Activated effector memory CD4-positive, alpha-beta T cell treated with anti-CD3 and anti-CD28 coated beads, Interleukin-2, amount 50 U/mL, for 16 hours (primary cell): ENCODE results near the gene RPS27L.

ENCODE experiments used
- DNase-seq: peaks from one replicate; pipeline ENCODE4 v3.0.0-alpha.2; 2020

Gene RPS27L

DNA sequence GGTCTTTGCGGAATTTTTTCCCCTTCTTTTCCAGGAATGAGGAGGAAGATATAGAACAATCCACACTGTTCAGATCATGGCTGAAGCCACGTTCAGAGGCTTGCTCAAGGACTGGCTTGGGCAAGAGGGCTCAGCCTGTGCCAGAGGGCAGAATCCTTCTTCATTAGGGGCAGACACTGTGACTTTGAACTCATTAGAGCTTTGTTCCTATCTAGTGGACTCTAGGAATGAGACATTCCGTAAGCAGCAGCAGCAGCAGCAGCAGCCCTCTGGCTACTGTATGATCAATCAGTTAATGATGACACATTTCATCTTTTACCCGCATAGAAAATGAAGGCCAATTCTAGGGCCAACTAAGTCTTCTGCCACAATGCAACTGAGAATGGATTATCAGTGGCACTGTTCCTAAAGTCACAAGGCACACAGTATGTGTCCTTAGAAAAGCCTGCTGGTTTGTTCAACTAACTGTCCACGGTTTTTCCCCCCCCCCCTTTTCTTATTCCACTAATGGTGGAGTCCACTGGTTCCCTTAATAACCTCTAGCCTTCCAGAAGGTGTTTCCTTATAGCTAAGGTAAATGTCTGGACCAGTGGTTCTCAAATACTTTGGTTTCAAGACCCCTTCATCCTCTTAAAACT is 30.4 kb upstream of the RPS27L start:
- DNase-seq, result no peak

GRCh38 chr15:63186065-63186464 is 28.8 kb upstream of the RPS27L start:
- no peak for DNase-seq

DNA sequence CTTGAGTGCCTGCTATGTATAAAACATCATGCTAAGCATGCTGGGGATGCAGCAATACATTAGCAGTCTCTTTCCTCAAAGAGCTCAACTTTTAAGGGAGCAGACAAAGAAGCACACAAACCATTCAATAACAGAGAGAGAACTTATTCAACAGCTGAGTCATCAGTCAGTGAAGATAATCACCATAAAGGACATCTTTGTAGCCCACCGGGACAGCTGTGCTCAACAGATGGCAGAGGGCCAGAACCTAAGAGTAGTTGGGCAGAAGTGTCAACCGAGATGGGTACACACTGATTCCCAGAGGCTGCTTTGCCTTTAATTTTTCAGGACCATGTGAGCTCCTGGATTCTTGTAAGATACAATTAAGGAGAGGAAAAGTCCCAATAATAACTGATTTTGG is 27.9 kb upstream of the RPS27L start:
- no peak for DNase-seq

DNA sequence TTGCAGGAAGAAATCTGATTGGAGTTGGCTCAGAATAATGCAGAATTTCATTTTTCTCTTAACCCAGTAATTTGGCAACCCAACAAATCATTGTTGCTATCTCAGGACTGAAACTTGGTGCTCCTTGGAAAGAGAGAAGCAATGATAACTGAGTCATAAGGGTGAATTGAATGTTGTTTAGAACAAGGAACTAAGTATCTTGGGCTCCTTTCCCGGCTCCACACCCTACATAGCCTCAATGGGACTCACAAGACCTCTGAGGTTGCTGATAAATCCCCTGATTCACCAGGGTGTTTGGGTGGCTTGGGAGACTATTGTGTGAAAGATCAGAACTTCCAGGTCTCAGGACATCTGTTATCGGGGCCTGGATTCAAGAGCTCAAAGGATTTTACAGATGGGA is 24.4 kb upstream of the RPS27L start:
- DNase-seq, result no peak

- no peak for DNase-seq
Measured at GRCh38 chr15:63180746-63181145, 23.5 kb upstream of the RPS27L start.

- DNase-seq, result no peak
Measured at GRCh38 chr15:63178034-63178433, 20.8 kb upstream of the RPS27L start.

- DNase-seq, result no peak
Measured at GRCh38 chr15:63176302-63176701, 19.0 kb upstream of the RPS27L start.

DNA sequence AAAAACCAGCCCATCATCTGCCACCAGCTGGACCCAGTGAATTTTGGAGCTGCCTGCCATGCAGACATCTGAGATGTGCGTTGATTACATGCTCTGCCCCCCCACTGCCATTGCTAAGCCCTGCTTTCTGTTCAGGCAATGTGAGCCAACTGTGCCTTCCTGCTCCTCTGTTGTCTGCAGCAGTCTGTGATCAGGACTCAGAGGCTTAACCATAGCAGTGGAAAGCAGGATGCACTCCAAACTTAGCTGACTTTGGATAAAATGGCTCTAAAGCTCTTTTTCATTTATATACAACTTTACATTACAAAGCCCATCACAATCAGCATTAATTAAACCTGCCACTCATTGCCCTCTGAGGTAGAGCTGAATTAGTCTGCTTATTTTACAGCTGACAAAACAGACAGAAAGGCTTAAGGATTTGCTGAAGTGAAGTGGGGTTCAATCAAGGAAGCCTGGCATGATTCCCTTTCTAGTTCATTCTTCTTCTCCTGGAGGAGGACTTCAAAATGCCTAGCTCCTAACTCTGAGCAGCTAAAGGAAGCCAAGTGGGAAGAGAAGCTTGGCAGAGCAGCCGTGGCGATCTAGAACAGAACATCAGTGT is 15.7 kb upstream of the RPS27L start:
- no peak for DNase-seq

- DNase-seq, result no peak
Measured at GRCh38 chr15:63172376-63172775, 15.1 kb upstream of the RPS27L start.

DNA sequence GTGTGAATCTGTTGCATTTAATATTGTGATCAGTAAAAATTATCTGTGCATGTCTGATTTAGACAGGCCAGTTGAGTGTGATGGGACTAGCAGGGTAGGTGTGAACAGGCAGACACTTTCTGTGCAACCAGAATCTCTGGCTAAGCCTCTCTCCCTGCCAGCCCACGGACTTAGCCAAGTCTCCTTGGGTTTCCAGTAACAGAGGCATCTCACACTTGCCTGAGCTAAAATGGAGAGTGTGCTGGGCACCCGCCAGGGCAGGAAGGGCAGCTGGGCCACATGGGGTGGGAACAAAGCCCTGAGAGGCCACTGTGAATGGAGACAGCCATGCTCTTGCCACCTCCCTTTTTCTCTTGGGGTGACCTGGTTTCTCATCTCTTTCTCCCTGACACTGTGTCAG is 12.5 kb upstream of the RPS27L start:
- no peak for DNase-seq

GRCh38 chr15:63166219-63166618 is 8.9 kb upstream of the RPS27L start:
- no peak for DNase-seq

- DNase-seq, result no peak
Measured at GRCh38 chr15:63165166-63165859, 8.0 kb upstream of the RPS27L start.

GRCh38 chr15:63163217-63163616 is 5.9 kb upstream of the RPS27L start:
- no peak for DNase-seq

DNA sequence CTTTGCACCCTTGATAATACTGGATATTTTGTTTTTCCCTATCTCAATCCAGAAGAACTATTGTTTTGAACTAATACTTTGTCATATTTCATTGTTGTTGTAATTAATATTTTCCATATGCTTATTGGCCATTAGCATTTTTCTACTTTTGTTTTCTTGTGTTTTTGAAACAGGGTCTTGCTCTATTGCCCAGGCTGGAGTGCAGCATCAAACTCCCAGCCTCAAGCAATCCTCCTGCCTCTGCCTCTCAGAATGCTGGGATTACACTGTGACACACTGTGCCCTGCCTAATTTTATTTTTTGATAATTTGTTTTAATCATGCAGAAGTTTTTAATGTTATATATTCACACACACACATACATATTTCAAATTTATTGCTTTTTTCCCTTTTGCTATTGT is 3.4 kb upstream of the RPS27L start:
- DNase-seq, result no peak

GRCh38 chr15:63157891-63158431 is 684 bp upstream of the RPS27L start:
- peak; percentile 68 for DNase-seq

DNA sequence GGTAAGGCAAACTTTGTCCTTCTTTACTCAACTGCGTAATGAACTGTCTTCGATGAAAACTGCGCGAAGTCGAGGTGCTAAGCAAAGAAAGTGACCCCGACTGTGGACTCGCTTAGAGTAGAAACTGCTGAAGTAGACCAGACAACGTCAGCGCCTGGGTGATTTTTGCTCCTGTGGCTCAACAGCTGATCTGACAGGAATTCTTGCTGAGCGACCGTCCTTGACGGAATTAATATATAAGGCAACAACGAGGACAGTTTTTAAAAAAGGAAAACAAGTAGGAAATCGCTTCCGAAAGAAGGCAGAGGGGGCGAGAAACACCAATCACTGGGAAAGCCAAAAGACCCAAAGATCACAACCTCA is 541 bp downstream of the RPS27L start:
- peak; percentile 64 for DNase-seq

GRCh38 chr15:63156086-63156710 is 1.1 kb downstream of the RPS27L start:
- no peak for DNase-seq

- DNase-seq, result no peak
Measured at GRCh38 chr15:63155486-63155885, 1.8 kb downstream of the RPS27L start.

GRCh38 chr15:63151665-63152064 is 5.6 kb downstream of the RPS27L start:
- DNase-seq, result no peak

GRCh38 chr15:63146684-63147083 is 10.6 kb downstream of the RPS27L start:
- no peak for DNase-seq

GRCh38 chr15:63145426-63145825 is 11.9 kb downstream of the RPS27L start:
- no peak for DNase-seq

DNA sequence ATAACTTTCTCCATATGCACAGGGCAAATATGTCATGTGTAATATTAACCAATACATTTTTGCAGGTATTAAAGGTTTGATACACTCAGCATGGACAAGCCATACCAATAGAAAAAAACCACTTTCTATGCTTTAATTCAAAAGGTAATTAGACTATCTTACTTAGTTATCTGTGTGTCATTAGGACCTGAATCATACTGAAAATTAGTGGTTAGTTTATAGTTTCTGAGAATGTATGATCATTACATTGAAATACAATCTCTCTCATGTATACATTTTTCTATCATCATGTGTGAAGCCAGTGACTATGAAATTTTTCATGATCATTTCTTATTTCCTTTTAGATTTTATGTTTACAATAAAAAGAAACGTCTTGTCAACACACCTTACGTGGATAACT is 16.3 kb downstream of the RPS27L start:
- no peak for DNase-seq

DNA sequence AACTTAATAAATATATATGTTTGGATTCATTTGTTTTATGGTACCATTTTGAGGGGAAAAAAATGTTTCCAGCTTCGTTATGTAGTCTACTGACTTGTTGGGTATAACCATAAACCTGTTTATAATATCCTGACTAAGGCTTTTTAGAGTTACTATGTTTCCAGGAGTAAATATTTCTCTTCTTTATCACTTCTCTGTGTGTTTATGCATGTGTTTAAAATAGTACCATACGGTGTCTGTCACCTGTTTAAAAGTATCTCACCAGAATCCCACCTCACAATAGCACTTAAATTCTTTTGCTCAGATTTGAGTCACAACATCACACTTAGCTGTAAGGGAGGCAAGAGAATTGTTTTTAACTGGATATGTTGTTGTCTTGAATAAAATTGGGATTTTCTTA is 20.5 kb downstream of the RPS27L start:
- DNase-seq, result no peak

- DNase-seq, result no peak
Measured at GRCh38 chr15:63135804-63136203, 21.5 kb downstream of the RPS27L start.
